Subcutaneous adipose tissue (tissue), 4 donors: ENCODE measurements around the gene MAP2K5. TPM values are rescaled to one million over a fixed set of nuclear protein-coding genes. Genes with fewer than 3 reads are reported as not detected.

Source experiments
- CTCF ChIP-seq: fragments of 450-650 bp; IDR thresholded peaks from one replicate; pipeline ENCODE4 v1.5.1; 2016; ENCODE audit warnings: low read depth, mild to moderate bottlenecking, control low read depth, antibody characterized with exemption, moderate library complexity
- total RNA-seq, 4 donors: library from RNA; depleted of rRNA; stranded (reverse); fragments of >200 nt; gene quantifications; one replicate each; pipeline ENCODE4 v1.1.0, GENCODE V29; 2016

The MAP2K5 gene
- total RNA-seq, 4 donors from 2014 or later, result 20.7 to 23.4 (median 22.3) TPM

GRCh38 chr15:67690936-67691335 is 148.4 kb downstream of the MAP2K5 start:
- TF ChIP-seq CTCF, result no peak

- no peak for TF ChIP-seq CTCF
Observed at GRCh38 chr15:67691450-67691849, 148.9 kb downstream of the MAP2K5 start.

GRCh38 chr15:67692573-67692972 is 150.1 kb downstream of the MAP2K5 start:
- TF ChIP-seq CTCF, result no peak

GRCh38 chr15:67696087-67696486 is 153.6 kb downstream of the MAP2K5 start:
- no peak for TF ChIP-seq CTCF

- TF ChIP-seq CTCF, result no peak
Observed at GRCh38 chr15:67700023-67700422, 157.5 kb downstream of the MAP2K5 start.

GRCh38 chr15:67701669-67702068 is 159.2 kb downstream of the MAP2K5 start:
- TF ChIP-seq CTCF, result no peak

- no peak for TF ChIP-seq CTCF
Observed at GRCh38 chr15:67707520-67708283, 165.2 kb downstream of the MAP2K5 start.
